GM18517 (cell line): Measurements from ENCODE around the gene HMX1.

Source experiments
- ATAC-seq: cut with Tn5 transposase; IDR thresholded peaks from one replicate; pipeline ENCODE4 v1.9.1; 2021; ENCODE audit warnings: mild to moderate bottlenecking, moderate library complexity; ENCODE audit not compliant: unreplicated experiment

HMX1 gene

GRCh38 chr4:8821151-8821950 is 50.3 kb downstream of the HMX1 start:
- ATAC-seq: no peak

DNA sequence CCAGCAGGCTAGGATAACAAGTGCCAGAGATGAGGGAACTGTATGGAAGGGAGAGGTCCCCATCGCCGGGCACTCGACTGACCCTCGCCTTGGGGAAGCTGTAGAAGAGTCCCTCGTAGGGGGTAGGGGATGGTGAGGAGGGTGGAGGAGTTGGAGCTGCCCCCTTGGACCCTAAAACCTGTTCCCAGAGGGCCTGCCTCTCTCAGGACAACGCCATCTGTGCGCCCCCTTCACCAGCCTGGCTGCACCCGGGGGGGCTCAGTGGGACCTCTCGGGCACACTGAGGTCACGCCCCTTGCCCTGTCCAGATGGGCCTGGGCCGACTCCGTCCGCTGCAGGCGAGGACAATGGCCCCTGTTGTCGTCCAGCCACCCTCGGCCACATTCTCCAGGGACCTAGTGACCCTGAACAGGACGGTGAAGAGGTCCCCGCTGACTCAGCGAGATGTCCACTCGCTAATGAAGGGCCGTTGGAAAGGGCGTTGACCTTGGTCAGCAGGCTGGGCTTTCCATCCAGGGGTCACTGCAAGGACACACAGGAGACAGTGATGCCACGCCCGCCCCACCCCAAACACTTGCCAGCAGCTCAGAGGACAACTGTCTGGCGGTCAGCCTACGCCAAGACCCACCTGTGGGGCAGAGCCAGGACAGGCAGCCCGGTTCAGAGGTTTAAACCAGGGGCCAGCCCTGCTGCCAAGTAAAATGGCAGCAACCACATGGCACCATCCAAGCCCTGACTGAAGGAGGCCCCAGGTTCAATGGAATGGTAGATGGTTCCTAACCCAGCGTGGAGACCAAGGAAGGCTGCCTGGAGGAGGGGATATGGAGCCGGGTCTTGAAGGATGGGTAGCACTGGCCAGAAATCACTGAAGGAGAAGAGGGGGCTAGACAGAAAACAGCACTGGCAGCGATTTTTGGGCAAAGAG is 51.2 kb downstream of the HMX1 start:
- no peak for ATAC-seq

GRCh38 chr4:8819473-8820177 is 52.0 kb downstream of the HMX1 start:
- ATAC-seq: no peak

DNA sequence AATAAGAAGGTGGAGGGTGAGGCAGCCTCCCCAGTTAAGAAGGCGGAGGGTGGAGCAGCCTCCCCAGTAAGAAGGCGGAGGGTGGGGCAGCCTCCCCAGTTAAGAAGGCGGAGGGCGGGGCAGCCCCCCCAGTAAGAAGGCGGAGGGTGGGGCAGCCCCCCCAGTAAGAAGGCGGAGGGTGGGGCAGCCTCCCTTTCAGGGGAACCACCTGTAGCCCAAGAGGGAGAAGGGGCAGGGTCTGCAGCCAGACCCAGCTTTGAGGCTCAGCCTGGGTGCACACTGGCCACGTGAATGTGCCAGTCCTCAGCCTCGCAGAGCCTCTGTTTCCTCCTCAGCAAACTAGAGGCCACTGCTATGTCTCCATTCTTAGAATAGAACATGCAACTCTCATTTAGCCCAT is 52.6 kb downstream of the HMX1 start:
- no peak for ATAC-seq

DNA sequence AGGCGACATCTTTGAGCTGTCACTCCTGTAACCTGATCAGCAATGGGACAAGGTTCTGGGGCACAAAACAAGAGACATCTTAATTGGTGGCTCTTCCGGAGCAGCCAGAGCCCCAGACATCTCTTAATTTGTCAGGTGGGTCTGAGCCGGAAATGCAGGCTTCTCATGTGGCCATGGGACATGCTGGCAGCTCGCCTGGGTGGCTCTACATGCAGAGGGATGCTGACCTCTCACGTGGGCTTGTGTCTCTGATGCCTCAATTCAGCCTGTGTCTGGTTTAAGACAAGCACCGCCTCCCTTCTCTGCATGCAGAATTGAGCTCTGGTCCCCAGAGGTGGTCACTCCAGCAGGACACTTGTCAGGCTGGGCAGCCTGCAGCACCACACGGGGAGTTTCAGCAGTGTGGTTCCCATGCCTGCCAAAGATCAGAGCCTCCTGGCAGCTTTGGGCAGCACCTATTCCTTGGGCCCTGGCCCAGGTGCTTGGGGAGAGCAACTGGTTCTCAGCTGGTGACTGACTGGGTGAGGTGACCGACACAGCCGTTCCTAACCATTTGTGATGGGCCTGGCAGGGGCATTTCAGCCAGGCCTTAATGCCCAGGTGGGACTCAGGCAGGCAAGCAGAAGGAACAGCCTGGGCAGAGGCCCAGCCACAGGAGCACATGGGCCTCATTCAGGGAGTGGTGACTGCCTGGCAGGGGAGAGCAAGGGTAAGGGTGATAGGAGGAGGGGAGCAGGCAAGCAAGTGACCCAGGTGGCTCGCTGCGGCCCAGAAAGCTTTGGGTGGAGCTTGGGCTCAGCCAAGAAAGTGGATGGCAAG is 53.4 kb downstream of the HMX1 start:
- ATAC-seq: no peak

GRCh38 chr4:8817813-8818062 is 53.9 kb downstream of the HMX1 start:
- ATAC-seq: no peak

- no peak for ATAC-seq
These were observed 54.4 kb downstream of the HMX1 start for GRCh38 chr4:8817096-8817812.
